Ishikawa (cell line): ENCODE data around the gene LBHD2.

Experiments
- CEBPB ChIP-seq: IDR thresholded peaks from 2 replicates; pipeline ENCODE4 v1.6.1; 2012
- EP300 ChIP-seq: IDR thresholded peaks from 2 replicates; pipeline ENCODE4 v1.6.1; 2012; ENCODE audit warnings: borderline replicate concordance
- NFIC ChIP-seq: IDR thresholded peaks from 2 replicates; pipeline ENCODE4 v1.6.1; 2012
- TEAD4 ChIP-seq: IDR thresholded peaks from 2 replicates; pipeline ENCODE4 v1.6.1; 2012
- YY1 ChIP-seq: IDR thresholded peaks from 2 replicates; pipeline ENCODE4 v1.6.1; 2012; ENCODE audit warnings: low read depth
- TF ChIP-seq, protein P1 (sequence below): IDR thresholded peaks from 2 replicates; pipeline ENCODE4 v1.6.1; 2012
- TF ChIP-seq, protein P2 (sequence below): IDR thresholded peaks from 2 replicates; pipeline ENCODE4 v1.6.1; 2012; ENCODE audit warnings: low read depth, mild to moderate bottlenecking

The LBHD2 gene

DNA sequence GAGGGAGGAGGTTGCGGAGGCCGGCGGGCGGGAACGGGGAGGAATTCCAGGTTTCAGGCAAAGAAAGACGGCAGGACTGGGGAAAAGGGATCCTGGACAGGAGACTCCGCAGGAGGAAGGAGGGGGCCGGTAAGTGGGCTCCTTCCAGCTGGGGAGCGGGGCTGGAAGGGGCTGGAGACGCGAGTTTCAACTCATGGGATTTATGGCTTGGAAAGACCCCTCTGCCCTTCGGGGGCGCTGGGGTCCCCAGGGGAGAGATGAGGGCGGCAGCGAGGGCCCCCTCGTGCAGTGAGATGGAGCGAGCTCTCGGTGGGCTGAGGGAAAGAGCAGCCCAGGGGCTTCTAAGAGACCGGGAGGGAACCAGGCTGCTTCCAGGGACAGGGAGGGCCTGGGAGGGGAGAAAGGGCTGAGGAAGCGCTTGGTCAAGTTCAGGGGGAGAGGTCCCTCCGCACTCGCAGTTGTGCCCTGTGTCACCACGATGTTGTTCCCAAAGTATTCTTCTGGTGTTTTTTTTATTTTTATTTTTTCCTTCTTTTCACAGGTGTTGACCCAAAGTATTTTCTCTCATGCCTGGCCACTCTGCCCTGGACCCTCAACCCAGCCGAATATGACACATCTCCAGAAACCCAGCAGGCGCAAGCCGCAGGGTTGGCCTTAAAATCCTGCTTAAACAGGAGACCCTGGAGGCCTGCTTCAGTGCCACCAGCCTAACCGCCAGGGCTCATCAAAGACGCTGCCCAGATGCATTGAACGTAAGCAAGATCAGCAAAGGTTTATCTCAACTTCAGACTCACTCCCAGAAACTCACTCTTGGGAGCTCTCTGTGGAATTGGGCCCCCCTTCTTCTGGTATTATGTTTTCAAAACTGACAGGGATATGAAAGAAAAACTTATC lies 55.4 kb downstream of the LBHD2 start:
- TF ChIP-seq, protein P1, sequence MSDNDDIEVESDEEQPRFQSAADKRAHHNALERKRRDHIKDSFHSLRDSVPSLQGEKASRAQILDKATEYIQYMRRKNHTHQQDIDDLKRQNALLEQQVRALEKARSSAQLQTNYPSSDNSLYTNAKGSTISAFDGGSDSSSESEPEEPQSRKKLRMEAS, result no peak
- TF ChIP-seq CEBPB (no peak), NFIC (no peak), EP300 (no peak), YY1 (no peak), TEAD4 (no peak)
- TF ChIP-seq, protein P2, sequence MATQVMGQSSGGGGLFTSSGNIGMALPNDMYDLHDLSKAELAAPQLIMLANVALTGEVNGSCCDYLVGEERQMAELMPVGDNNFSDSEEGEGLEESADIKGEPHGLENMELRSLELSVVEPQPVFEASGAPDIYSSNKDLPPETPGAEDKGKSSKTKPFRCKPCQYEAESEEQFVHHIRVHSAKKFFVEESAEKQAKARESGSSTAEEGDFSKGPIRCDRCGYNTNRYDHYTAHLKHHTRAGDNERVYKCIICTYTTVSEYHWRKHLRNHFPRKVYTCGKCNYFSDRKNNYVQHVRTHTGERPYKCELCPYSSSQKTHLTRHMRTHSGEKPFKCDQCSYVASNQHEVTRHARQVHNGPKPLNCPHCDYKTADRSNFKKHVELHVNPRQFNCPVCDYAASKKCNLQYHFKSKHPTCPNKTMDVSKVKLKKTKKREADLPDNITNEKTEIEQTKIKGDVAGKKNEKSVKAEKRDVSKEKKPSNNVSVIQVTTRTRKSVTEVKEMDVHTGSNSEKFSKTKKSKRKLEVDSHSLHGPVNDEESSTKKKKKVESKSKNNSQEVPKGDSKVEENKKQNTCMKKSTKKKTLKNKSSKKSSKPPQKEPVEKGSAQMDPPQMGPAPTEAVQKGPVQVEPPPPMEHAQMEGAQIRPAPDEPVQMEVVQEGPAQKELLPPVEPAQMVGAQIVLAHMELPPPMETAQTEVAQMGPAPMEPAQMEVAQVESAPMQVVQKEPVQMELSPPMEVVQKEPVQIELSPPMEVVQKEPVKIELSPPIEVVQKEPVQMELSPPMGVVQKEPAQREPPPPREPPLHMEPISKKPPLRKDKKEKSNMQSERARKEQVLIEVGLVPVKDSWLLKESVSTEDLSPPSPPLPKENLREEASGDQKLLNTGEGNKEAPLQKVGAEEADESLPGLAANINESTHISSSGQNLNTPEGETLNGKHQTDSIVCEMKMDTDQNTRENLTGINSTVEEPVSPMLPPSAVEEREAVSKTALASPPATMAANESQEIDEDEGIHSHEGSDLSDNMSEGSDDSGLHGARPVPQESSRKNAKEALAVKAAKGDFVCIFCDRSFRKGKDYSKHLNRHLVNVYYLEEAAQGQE, result no peak
